DMS53 treated with DMSO at 0.1 percent for 48 hours (cell line): ENCODE measurements around the gene PARVA.

Experiments
- DNase-seq: peaks from one replicate; lab custom pipeline; 2025; ENCODE audit not compliant: unreplicated experiment; lab: John Stamatoyannopoulos, UW

The PARVA gene

GRCh38 chr11:12524865-12525264 is 147.5 kb downstream of the PARVA start:
- no peak for DNase-seq

DNA sequence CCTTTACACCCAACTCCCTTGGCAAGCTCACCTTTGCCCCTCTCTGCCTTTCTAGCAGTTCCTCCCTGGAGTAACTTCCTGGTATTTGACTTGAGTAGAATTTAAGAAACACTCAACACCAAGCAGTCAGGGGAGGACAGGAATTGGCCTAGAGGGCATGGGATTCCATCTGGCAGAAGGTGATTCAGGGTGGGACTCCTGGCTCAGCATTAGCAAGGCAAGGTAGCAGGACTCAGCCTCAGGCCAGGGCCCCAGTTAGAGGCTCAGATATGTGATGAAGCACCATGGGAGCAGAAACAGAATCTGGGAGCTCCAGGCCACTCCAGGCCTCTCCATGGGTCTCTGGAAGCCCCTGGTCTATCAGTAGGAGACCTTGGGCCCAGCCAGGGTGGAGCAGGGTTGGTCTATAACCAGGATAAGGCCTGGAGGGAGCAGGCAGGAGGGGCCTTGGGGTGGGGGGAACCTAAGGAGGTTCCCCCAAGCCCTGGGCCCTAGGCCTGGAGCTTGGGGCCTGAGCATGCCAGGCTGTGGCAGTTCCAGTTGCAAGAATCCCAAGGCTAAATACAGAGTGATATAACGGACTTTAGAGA is 148.2 kb downstream of the PARVA start:
- no peak for DNase-seq

GRCh38 chr11:12526789-12527188 is 149.4 kb downstream of the PARVA start:
- no peak for DNase-seq

DNA sequence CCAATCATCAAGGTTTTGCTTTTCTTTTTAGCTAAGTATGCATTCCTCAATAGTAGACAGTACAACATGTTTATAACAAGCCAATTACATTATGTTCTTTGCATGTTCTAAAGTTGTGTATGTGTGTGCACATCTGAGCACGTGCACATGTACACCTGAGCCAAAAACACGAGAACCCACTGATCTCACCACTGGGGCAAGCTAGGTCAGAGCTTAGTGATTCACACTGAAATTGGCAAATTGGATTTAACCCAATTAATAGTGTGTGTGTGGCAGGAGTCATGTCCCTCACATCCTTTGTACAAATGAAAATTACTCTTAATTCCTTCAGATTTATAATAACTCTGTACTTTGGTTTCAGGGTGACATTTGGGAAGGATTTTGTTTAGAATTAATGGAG is 151.1 kb downstream of the PARVA start:
- no peak for DNase-seq

DNA sequence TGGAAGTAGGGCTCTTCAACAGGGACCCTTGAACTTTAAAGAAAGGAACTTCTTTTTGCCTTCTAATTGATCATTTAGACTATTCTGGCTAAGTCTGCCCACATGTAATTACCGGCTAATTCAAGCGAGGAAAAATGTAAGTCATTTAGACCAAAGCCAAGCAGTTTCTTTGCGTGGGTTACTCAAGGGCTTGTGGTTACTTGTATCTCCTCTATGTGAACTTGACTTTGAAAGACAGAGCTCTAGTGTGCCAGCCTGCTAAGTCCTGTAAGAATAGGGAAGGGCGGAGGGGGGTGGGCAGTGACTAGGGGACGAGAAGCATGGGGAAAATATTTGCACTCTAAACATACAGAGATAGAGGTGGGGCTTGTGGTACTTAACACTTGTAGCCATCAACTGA is 151.7 kb downstream of the PARVA start:
- no peak for DNase-seq

DNA sequence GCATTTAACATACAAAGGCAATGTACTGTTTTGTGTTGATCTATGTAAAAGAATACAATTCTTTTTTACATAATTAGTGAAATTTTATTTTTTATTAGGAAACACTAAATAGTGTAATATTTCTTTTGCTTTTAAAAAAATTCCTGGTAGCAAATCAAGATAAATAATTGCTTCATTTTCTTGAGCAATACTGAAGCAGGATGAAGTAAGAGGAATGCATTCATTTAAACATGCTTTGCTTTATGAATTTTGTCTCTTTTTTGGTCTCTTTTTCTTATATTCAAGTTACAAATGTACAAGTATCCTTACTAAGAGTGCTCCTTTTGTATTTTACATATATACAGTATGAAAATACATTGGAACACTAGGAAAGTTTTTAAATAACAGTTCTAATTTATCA is 152.4 kb downstream of the PARVA start:
- DNase-seq: no peak

- DNase-seq: no peak
Measured at GRCh38 chr11:12531020-12531419, 153.6 kb downstream of the PARVA start.

DNA sequence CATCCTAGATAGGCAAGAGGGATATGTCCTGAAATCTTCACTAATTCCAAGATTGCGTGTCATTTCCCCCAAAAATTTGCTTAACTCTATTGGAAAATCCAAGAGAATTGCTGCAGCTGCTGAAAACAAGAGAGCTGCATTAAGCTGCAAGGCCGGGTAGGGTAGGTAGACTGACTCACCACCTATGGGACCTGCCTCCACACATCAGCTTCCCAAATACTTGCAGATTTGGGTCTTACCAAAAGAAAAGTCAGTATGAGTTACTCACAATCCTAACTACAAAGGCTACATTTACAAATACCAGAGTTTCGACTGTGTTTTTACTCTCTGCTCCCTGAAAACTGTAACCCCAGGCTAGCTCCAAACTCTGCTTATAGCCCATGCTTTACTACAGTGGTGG is 154.3 kb downstream of the PARVA start:
- no peak for DNase-seq

DNA sequence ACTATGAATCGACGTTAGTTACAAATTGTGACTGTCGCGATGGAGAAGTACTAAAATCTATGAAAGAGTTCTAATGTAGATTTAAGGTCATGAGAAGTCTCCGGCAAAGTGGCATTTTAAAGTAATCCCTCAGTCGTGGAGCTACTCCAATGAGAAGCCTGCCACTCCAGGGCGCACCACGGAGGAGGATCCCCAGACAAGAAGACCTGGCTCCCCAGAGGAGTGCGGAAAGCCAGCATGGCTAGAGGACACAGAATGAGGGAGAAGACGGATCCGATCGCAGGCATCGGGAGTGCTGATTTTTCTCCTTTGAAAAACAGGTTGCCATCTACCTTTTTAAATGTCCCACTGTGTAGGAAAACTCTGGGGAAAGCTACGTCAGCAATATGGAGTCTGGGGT is 155.2 kb downstream of the PARVA start:
- no peak for DNase-seq

DNA sequence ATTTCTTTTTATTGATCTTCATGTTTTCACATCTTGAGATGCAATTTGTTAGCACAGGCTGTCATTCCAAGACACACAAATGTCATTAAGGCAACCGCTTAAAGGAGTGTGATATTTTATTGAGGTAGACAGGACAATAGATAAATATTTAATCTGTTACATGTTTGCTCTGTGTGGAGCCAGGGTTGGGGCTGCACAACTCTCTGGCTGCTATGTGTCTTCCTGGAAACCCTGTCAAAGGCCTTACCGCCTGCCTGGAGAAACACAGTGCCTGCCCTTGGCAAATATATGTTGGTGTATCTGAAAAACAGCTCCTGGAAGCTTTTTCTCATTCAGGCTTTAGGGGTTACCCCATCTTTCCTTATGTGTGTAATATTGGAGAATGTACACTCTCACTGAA is 157.2 kb downstream of the PARVA start:
- no peak for DNase-seq

DNA sequence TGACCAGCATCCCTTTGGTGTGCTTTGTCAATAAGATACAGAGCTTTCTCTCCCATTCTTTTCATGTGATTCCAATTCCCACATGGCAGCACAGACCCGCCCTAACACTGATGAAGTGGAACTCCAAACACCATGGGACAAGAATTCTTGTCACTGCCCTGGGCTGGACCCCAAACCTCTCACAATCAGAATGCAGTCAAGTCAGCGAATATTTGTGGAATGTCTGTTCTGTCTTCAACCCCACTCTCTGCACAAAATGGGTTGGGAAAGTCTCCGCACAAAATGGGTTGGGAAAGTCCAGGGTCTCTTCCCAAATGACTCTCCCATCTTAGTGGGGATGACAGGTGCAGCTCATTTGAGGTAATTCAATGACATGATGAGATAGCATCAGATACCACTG is 157.9 kb downstream of the PARVA start:
- DNase-seq: no peak

DNA sequence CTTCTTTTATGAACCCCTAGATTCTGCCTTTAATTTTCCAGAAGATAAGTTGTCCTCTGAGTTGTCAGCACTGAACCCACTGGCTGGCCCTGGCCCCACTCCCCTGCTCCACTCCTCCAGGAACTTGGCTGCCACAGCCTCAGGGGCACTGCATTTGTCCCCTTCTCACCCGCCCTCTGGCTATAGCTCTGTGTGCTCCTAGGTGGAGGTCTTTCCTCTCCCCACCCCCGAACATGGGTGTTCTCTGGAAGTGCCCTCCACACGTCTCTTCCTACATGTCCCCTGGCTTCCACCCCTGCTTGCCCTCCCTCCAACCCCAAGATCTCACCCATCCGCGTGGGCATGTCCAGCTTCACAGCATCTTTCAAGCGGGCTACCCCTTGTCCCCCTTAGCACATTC is 159.2 kb downstream of the PARVA start:
- DNase-seq: no peak

GRCh38 chr11:12537778-12538401 is 160.5 kb downstream of the PARVA start:
- DNase-seq: no peak

GRCh38 chr11:12538889-12539421 is 161.6 kb downstream of the PARVA start:
- DNase-seq: no peak

GRCh38 chr11:12539572-12539971 is 162.2 kb downstream of the PARVA start:
- no peak for DNase-seq

GRCh38 chr11:12540075-12540680 is 162.8 kb downstream of the PARVA start:
- DNase-seq: no peak

DNA sequence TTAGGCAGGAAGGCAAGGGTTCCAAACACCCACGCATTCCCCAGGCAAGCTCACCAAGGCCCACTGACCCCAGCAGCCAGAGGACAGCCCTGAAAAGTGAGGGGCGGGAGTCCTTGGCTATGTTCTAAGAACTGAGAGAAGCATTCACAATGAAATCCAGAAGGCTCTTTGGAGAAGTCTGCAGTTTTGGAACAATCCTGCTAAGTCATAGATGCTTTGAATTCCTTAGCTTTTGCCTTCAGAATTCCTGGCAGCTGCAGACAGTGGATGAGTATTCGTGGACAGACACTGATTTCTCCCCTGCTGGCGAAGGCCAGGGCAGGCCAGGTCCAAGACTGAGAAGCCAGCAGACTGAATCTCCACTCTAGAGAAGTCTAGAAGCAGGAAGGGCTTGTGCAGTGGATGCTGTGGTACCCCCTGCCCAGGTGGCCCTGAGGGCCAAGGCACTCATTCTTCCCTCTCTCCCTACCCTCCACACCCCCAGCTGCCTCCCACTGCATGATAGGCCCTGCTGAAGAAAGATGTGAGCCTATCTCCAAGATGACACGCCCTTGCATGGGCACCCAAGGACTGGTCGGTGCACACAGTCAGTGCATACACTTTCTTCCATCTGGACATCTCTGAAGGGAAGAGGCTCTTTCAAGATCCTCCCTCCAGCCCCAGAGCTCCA is 163.7 kb downstream of the PARVA start:
- no peak for DNase-seq

DNA sequence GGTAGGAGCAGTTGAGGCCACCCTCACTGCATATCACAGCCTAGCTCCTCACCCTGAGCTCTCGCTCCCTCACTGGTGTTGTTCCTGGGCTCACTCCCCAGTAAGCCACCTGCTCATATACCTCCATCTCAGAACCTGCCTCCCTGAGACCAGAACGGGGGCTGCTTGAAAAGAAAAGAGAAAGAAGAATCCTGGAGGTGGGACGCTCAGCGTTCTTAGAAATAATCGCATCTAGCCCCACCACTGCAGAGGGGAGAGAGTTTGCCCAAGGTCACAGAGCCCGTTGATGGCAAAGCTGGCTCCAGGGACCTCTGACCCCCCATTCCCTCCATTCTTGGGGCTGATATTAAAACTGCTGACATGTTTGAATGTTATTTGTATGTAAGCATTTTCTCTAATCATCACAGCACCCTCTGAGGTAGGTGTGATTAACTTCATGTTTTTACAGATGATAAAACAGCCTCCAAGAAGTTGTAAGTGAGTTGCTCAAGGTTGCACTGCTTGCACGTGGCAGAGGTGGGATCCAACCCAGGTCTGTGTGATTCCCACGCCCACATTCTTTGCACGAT is 164.3 kb downstream of the PARVA start:
- no peak for DNase-seq

- DNase-seq: no peak
Measured at GRCh38 chr11:12542186-12542935, 165.0 kb downstream of the PARVA start.

- DNase-seq: no peak
Measured at GRCh38 chr11:12543596-12544415, 166.4 kb downstream of the PARVA start.
